Mesendoderm (in vitro differentiated cells): Measurements from ENCODE around the gene RPS6KA5.
"Not testable (repeated sequence)": the region's sequence is repeated elsewhere in the genome, so short reads cannot be mapped to it uniquely, and the experiment has no call there.

Experiments
- DNase-seq: peaks from one replicate; pipeline ENCODE4 v3.0.0; 2013
- H2AK5ac ChIP-seq: 2 replicates; pipeline ENCODE4 v1.6.1; 2013; ENCODE audit warnings: low read length, inconsistent platforms
- H2BK120ac ChIP-seq: 2 replicates; pipeline ENCODE4 v1.6.1; 2013; ENCODE audit warnings: low read depth, mild to moderate bottlenecking, low read length, moderate library complexity, mixed read lengths
- H2BK15ac ChIP-seq: replicated peaks from 2 replicates; pipeline ENCODE4 v1.6.1; 2013; ENCODE audit warnings: low read depth, mild to moderate bottlenecking, moderate library complexity
- H2BK5ac ChIP-seq: 2 replicates; pipeline ENCODE4 v1.6.1; 2013; ENCODE audit warnings: low read length, inconsistent platforms
- H3K18ac ChIP-seq: 2 replicates; pipeline ENCODE4 v1.6.1; 2013; ENCODE audit warnings: mild to moderate bottlenecking, low read length, mixed read lengths
- H3K23ac ChIP-seq: one replicate; pipeline ENCODE4 v1.6.1; 2013; ENCODE audit warnings: low read length
- H3K27ac ChIP-seq: 2 replicates; pipeline ENCODE4 v1.5.1; 2013; ENCODE audit warnings: low read depth, mild to moderate bottlenecking, inconsistent platforms, low read length, moderate library complexity
- H3K27me3 ChIP-seq: 2 replicates; pipeline ENCODE4 v1.6.1; 2013; ENCODE audit warnings: low read length, control low read depth, mild to moderate bottlenecking, inconsistent platforms; ENCODE audit not compliant: insufficient read depth, poor library complexity
- H3K36me3 ChIP-seq: 2 replicates; pipeline ENCODE4 v1.6.1; 2013; ENCODE audit warnings: low read length, inconsistent platforms; ENCODE audit not compliant: control insufficient read depth, insufficient read depth
- H3K4ac ChIP-seq: one replicate; pipeline ENCODE4 v1.6.1; 2013; ENCODE audit warnings: low read depth, mild to moderate bottlenecking, low read length, moderate library complexity
- H3K4me1 ChIP-seq: 2 replicates; pipeline ENCODE4 v1.6.1; 2013; ENCODE audit warnings: low read depth, low read length, inconsistent platforms; ENCODE audit not compliant: control insufficient read depth
- H3K4me2 ChIP-seq: 2 replicates; pipeline ENCODE4 v1.6.1; 2013; ENCODE audit warnings: low read length
- H3K4me3 ChIP-seq: 2 replicates; pipeline ENCODE4 v1.5.1; 2013; ENCODE audit warnings: mild to moderate bottlenecking, low read length
- H3K56ac ChIP-seq: one replicate; pipeline ENCODE4 v1.6.1; 2013; ENCODE audit warnings: low read length
- H3K79me1 ChIP-seq: 2 replicates; pipeline ENCODE4 v1.6.1; 2013; ENCODE audit warnings: low read length, inconsistent platforms
- H3K79me2 ChIP-seq: 2 replicates; pipeline ENCODE4 v1.6.1; 2013; ENCODE audit warnings: mild to moderate bottlenecking, low read length; ENCODE audit not compliant: control insufficient read depth, insufficient read depth
- H3K9ac ChIP-seq: 2 replicates; pipeline ENCODE4 v1.6.1; 2013; ENCODE audit warnings: low read length, inconsistent platforms
- H4K5ac ChIP-seq: one replicate; pipeline ENCODE4 v1.6.1; 2013; ENCODE audit warnings: low read length
- H4K8ac ChIP-seq: one replicate; pipeline ENCODE4 v1.6.1; 2013; ENCODE audit warnings: low read depth, mild to moderate bottlenecking, control low read depth, low read length, moderate library complexity
- WGBS: extraction: QIAGEN DNeasy Blood & Tissue Kit; methylation state at CpG from one replicate; pipeline ENCODE4 v1.1.7; 2013; ENCODE audit warnings: low lambda C conversion rate, missing lambda C conversion rate; ENCODE audit not compliant: insufficient coverage; ENCODE audit errors: extremely low coverage; 5-methylcytosine and 5-hydroxymethylcytosine counted together

The RPS6KA5 gene

DNA sequence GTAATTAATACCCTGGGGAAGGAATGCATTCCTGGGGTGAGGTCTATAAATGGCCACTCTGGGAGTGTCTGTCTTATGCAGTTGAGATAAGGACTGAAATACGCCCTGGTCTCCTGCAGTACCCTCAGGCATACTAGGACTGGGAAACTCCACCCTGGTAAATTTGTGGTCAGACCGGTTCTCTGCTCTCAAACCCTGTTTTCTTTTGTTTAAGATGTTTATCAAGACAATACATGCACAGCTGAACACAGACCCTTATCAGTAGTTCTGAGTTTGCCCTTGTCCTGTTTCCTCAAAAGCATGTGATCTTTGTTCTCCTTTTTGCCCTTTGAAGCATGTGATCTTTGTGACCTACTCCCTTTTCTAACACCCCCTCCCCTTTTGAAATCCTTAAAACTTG, 106.8 kb downstream of the RPS6KA5 start:
- H2BK120ac ChIP-seq, H2AK5ac ChIP-seq, H4K5ac ChIP-seq, H3K27me3 ChIP-seq, H3K4me3 ChIP-seq, H4K8ac ChIP-seq, H3K18ac ChIP-seq, H2BK5ac ChIP-seq, H3K4me2 ChIP-seq, H3K36me3 ChIP-seq, H3K23ac ChIP-seq, H3K79me2 ChIP-seq, H3K79me1 ChIP-seq, H3K27ac ChIP-seq, H2BK15ac ChIP-seq, H3K4me1 ChIP-seq, H3K4ac ChIP-seq, H3K9ac ChIP-seq, DNase-seq, H3K56ac ChIP-seq: not testable (repeated sequence)
- WGBS = no CpG with 5 or more reads among the region's 2 CpGs

DNA sequence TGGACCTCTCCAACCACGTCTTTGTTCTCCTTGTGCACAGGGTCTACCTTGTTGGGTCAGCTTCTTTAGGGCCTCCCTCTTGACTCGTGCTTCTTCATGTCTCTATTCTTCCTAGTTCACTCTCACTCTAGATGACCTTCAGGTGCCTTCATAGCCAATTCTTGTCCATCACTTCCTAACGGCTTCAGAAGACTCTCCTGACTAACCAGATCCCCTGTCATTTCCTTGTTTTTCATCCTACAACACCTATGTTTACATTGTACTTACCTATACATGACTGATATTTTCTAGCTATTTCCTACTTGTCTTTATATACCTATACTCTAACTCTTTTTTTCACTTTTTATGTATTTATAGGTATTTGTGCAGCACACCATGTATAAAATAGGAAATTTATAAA, 117.1 kb downstream of the RPS6KA5 start:
- H3K9ac ChIP-seq = no peak overlapping the region
- H2BK120ac ChIP-seq = no peak overlapping the region
- H3K4me3 ChIP-seq = no peak overlapping the region
- H3K27ac ChIP-seq = no peak overlapping the region
- no peak overlapping the region for H3K18ac ChIP-seq
- no peaks in the 10 kb centered on the region for H3K36me3 ChIP-seq
- no peak overlapping the region for H4K8ac ChIP-seq
- H3K23ac ChIP-seq = no peak overlapping the region
- no peak overlapping the region for H4K5ac ChIP-seq
- no peak overlapping the region for H3K4ac ChIP-seq
- no peaks in the 10 kb centered on the region for H3K79me2 ChIP-seq
- no peak overlapping the region for H2BK15ac ChIP-seq
- no peak overlapping the region for H3K4me2 ChIP-seq
- no peak overlapping the region for H2AK5ac ChIP-seq
- WGBS = no CpG with 5 or more reads among the region's 3 CpGs
- no peak for DNase-seq
- no peaks in the 10 kb centered on the region for H3K4me1 ChIP-seq
- H3K27me3 ChIP-seq = no peaks in the 10 kb centered on the region
- no peaks in the 10 kb centered on the region for H3K79me1 ChIP-seq
- no peak overlapping the region for H3K56ac ChIP-seq
- H2BK5ac ChIP-seq = no peak overlapping the region

DNA sequence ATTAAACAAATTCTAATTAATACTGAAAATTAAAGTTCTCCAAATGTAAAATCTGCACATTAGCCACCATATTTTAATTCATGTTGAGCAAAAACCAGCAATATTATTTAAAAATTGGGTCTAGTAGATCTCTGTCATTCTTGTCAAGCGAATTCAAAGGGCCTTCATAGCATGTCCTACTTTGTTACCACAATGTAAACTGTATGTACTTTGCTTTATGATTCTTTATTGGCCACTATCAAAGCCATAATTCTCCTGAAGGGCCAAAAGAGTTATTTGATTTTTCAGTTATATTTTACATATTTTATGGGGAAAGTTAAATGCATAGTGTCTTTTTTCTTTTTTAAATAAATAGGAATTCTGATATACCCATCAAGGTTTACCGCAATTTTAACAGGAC, 117.9 kb downstream of the RPS6KA5 start:
- Histone ChIP-seq H3K4me3 (no peak overlapping the region), H3K4ac (no peak overlapping the region), H2BK15ac (no peak overlapping the region), H2AK5ac (no peak overlapping the region), H3K18ac (no peak overlapping the region), H3K79me1 (no peaks in the 10 kb centered on the region), H3K79me2 (no peaks in the 10 kb centered on the region), H3K23ac (no peak overlapping the region), H4K5ac (no peak overlapping the region), H3K4me1 (no peaks in the 10 kb centered on the region), H3K36me3 (no peaks in the 10 kb centered on the region), H3K4me2 (no peak overlapping the region), H4K8ac (no peak overlapping the region), H3K27me3 (no peaks in the 10 kb centered on the region), H2BK5ac (no peak overlapping the region), H2BK120ac (no peak overlapping the region), H3K9ac (no peak overlapping the region), H3K27ac (no peak overlapping the region), H3K56ac (no peak overlapping the region)
- no CpG with 5 or more reads among the region's 2 CpGs for WGBS
- DNase-seq = no peak

DNA sequence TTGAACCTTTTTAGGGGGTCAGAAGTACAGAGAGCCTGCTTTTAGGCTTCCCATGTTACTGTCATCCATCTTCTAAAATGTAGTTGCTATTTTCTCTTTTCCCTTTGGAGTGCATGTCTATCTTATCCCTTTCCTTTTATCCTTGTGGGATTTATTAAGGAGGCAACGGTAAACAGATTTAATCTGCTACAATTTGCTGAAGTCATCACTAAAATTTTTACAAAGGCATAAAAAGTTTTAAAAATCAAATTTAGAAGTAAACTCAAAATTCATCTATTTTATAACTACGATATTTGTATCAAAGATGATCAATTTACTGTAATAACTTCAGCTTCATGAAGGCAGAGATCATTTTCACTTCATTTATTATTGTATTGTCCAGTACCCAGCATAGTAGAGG, 118.7 kb downstream of the RPS6KA5 start:
- 100% methylated on average over 1 of the region's 2 CpGs for WGBS
- H2BK15ac ChIP-seq = no peak overlapping the region

DNA sequence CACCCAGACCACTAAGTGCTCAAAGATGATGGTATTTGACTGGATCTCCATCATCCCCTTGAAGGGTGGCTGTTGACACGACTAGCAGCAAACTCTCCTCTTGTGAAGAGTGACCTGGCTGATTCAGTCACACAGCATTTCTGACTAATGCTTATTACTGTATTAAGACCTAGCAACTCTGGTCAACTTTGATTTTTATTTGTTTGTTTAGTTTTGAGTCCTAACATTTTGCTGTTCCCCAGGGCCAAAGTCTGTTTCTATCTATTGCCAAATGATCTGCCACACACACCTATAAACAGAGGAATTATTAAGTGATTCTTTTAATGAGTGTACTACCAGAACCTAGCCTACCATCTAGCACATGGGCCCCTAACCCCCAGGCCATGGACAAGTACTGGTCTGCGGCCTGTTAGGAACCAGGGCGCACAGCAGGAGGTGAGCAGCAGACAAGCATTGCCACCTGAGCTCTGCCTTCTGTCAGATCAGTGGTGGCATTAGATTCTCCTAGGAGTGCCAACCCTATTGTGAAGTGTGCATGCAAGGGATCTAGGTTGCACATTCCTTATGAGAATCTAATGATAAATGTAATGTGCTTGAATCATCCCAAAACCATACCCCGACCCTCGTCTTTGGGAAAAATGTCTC, 120.0 kb downstream of the RPS6KA5 start:
- H4K8ac ChIP-seq = no peak overlapping the region
- H3K27me3 ChIP-seq = no peaks in the 10 kb centered on the region
- H2BK5ac ChIP-seq = no peak overlapping the region
- H3K18ac ChIP-seq = no peak overlapping the region
- no CpG with 5 or more reads among the region's 5 CpGs for WGBS
- no peak overlapping the region for H3K4me3 ChIP-seq
- no peaks in the 10 kb centered on the region for H3K79me2 ChIP-seq
- H3K79me1 ChIP-seq = no peaks in the 10 kb centered on the region
- H2AK5ac ChIP-seq = no peak overlapping the region
- no peak overlapping the region for H2BK15ac ChIP-seq
- no peak overlapping the region for H3K56ac ChIP-seq
- no peak overlapping the region for H3K9ac ChIP-seq
- no peaks in the 10 kb centered on the region for H3K36me3 ChIP-seq
- no peak overlapping the region for H2BK120ac ChIP-seq
- H3K4me2 ChIP-seq = no peak overlapping the region
- H3K23ac ChIP-seq = no peak overlapping the region
- H4K5ac ChIP-seq = no peak overlapping the region
- H3K4ac ChIP-seq = no peak overlapping the region
- H3K4me1 ChIP-seq = no peaks in the 10 kb centered on the region
- no peak overlapping the region for H3K27ac ChIP-seq
- DNase-seq = no peak

More for the DNA sequence above, 118.7 kb downstream of the RPS6KA5 start:
- H3K56ac ChIP-seq = no peak overlapping the region
- no peaks in the 10 kb centered on the region for H3K4me1 ChIP-seq
- H3K36me3 ChIP-seq = no peaks in the 10 kb centered on the region
- no peaks in the 10 kb centered on the region for H3K27me3 ChIP-seq
- H2AK5ac ChIP-seq = no peak overlapping the region
- DNase-seq = no peak
- H3K79me2 ChIP-seq = no peaks in the 10 kb centered on the region
- no peak overlapping the region for H3K23ac ChIP-seq
- H3K4me3 ChIP-seq = no peak overlapping the region
- H4K5ac ChIP-seq = no peak overlapping the region
- no peak overlapping the region for H3K9ac ChIP-seq
- no peak overlapping the region for H3K4me2 ChIP-seq
- H2BK5ac ChIP-seq = no peak overlapping the region
- no peak overlapping the region for H2BK120ac ChIP-seq
- no peak overlapping the region for H3K18ac ChIP-seq
- H3K4ac ChIP-seq = no peak overlapping the region
- no peaks in the 10 kb centered on the region for H3K79me1 ChIP-seq
- no peak overlapping the region for H3K27ac ChIP-seq
- H4K8ac ChIP-seq = no peak overlapping the region

DNA sequence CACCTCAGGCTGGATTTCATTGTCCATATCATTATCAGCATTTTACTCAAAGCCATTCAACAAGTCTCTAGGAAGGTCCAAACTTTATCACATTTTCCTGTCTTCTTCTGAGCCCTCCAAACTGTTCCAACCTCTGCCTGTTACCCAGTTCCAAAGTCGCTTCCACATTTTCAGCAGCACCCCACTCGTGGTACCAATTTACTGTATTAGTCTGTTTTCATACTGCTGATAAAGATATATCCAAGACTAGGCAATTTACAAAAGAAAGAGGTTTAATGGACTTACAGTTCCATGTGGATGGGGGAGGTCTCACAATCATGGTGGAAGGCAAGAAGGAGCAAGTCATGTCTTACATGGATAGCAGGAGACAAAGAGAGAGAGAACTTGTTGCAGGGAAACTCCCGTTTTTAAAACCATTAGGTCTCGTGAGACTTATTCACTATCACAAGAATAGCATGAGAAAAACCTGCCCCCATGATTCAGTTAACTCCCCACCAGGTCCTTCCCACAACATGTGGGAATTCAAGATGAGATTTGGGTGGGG, 121.1 kb downstream of the RPS6KA5 start:
- not testable (repeated sequence) for H3K4me2 ChIP-seq, H3K36me3 ChIP-seq, H3K18ac ChIP-seq, H4K5ac ChIP-seq, H3K23ac ChIP-seq, H3K4me1 ChIP-seq, H3K4ac ChIP-seq, H3K27me3 ChIP-seq, H2BK120ac ChIP-seq, H3K4me3 ChIP-seq, H2AK5ac ChIP-seq, H4K8ac ChIP-seq, H3K79me1 ChIP-seq, H3K27ac ChIP-seq, H3K56ac ChIP-seq, H2BK5ac ChIP-seq, H3K79me2 ChIP-seq, H2BK15ac ChIP-seq, H3K9ac ChIP-seq, DNase-seq
- whole genome bisulfite sequencing = no CpG with 5 or more reads among the region's 4 CpGs
